H7 (cell line): ENCODE measurements around the gene MYO10. TPM values are rescaled to one million over a fixed set of nuclear protein-coding genes. Genes with fewer than 3 reads are reported as not detected.

Experiments
- DNase-seq: peaks from one replicate; pipeline ENCODE4 v3.0.0; 2012
- H3K27me3 ChIP-seq: 2 replicates; pipeline ENCODE4 v1.6.0; 2011; ENCODE audit warnings: mild to moderate bottlenecking, low read length; ENCODE audit not compliant: control insufficient read depth, insufficient read depth
- H3K36me3 ChIP-seq: replicated peaks from 2 replicates; pipeline ENCODE4 v1.5.1; 2011; ENCODE audit warnings: low read length; ENCODE audit not compliant: control insufficient read depth, insufficient read depth
- H3K4me3 ChIP-seq: 2 replicates; pipeline ENCODE4 v1.5.1; 2011; ENCODE audit warnings: low read depth, mild to moderate bottlenecking, control low read depth, low read length, moderate library complexity; ENCODE audit not compliant: insufficient read depth
- total RNA-seq: library from RNA; depleted of rRNA; stranded (reverse); fragments of >200 nt; shearing (Covaris generic); gene quantifications from 2 replicates; pipeline ENCODE4 v1.2.3, GENCODE V29; 2014

Gene MYO10
- total RNA-seq, 1 experiment from 2014 or later: 36.3 TPM

GRCh38 chr5:16799796-16800195 is 136.3 kb downstream of the MYO10 start:
- DNase-seq: no peak

GRCh38 chr5:16797951-16798350 is 138.1 kb downstream of the MYO10 start:
- no peak overlapping the region for H3K4me3 ChIP-seq
- DNase-seq: no peak
- H3K27me3 ChIP-seq: no peaks in the 10 kb centered on the region
- no peaks in the 10 kb centered on the region for H3K36me3 ChIP-seq

More at GRCh38 chr5:16799796-16800195, 136.3 kb downstream of the MYO10 start:
- no peaks in the 10 kb centered on the region for H3K36me3 ChIP-seq
- H3K4me3 ChIP-seq: no peak overlapping the region
- no peaks in the 10 kb centered on the region for H3K27me3 ChIP-seq

GRCh38 chr5:16794269-16794913 is 141.7 kb downstream of the MYO10 start:
- Histone ChIP-seq H3K36me3 (no peaks in the 10 kb centered on the region), H3K4me3 (no peak overlapping the region), H3K27me3 (no peaks in the 10 kb centered on the region)
- DNase-seq: peak; percentile 32

GRCh38 chr5:16792598-16793275 is 143.4 kb downstream of the MYO10 start:
- Histone ChIP-seq H3K27me3 (no peaks in the 10 kb centered on the region), H3K4me3 (no peak overlapping the region), H3K36me3 (no peaks in the 10 kb centered on the region; the same call in 1 of the 2 replicates)
- peak; percentile 33 for DNase-seq

- no peak for DNase-seq
- H3K36me3 ChIP-seq: no peaks in the 10 kb centered on the region; the same call in 1 of the 2 replicates
- no peaks in the 10 kb centered on the region for H3K27me3 ChIP-seq
- H3K4me3 ChIP-seq: no peak overlapping the region
Observed at GRCh38 chr5:16791904-16792597, 144.0 kb downstream of the MYO10 start.

- Histone ChIP-seq H3K4me3 (no peak overlapping the region), H3K36me3 (no peaks in the 10 kb centered on the region; the same call in 1 of the 2 replicates), H3K27me3 (no peaks in the 10 kb centered on the region)
- peak; percentile 69 for DNase-seq
Observed at GRCh38 chr5:16791036-16791705, 144.9 kb downstream of the MYO10 start.

- no peaks in the 10 kb centered on the region for H3K27me3 ChIP-seq
- no peaks in the 10 kb centered on the region; the same call in 1 of the 2 replicates for H3K36me3 ChIP-seq
- DNase-seq: no peak
- no peak overlapping the region for H3K4me3 ChIP-seq
Observed at GRCh38 chr5:16788957-16789356, 147.1 kb downstream of the MYO10 start.

GRCh38 chr5:16787278-16787677 is 148.8 kb downstream of the MYO10 start:
- no peaks in the 10 kb centered on the region; the same call in 1 of the 2 replicates for H3K36me3 ChIP-seq
- no peaks in the 10 kb centered on the region for H3K27me3 ChIP-seq
- DNase-seq: no peak
- no peak overlapping the region for H3K4me3 ChIP-seq

GRCh38 chr5:16784843-16785791 is 151.0 kb downstream of the MYO10 start:
- Histone ChIP-seq H3K4me3 (no peak overlapping the region), H3K36me3 (no peaks in the 10 kb centered on the region; the same call in 1 of the 2 replicates), H3K27me3 (no peaks in the 10 kb centered on the region)
- no peak for DNase-seq

GRCh38 chr5:16784088-16784487 is 152.0 kb downstream of the MYO10 start:
- Histone ChIP-seq H3K36me3 (no peaks in the 10 kb centered on the region; the same call in 1 of the 2 replicates), H3K4me3 (no peak overlapping the region), H3K27me3 (no peaks in the 10 kb centered on the region)
- no peak for DNase-seq

GRCh38 chr5:16781828-16782626 is 154.1 kb downstream of the MYO10 start:
- Histone ChIP-seq H3K4me3 (no peak overlapping the region), H3K27me3 (no peaks in the 10 kb centered on the region), H3K36me3 (no peaks in the 10 kb centered on the region)
- DNase-seq: no peak

GRCh38 chr5:16780325-16780724 is 155.8 kb downstream of the MYO10 start:
- Histone ChIP-seq H3K27me3 (no peaks in the 10 kb centered on the region), H3K4me3 (no peak overlapping the region), H3K36me3 (no peaks in the 10 kb centered on the region)
- no peak for DNase-seq

- DNase-seq: no peak
- Histone ChIP-seq H3K27me3 (no peaks in the 10 kb centered on the region), H3K4me3 (no peak overlapping the region), H3K36me3 (no peaks in the 10 kb centered on the region)
Observed at GRCh38 chr5:16777432-16777831, 158.7 kb downstream of the MYO10 start.
